Activated CD4-positive, alpha-beta memory T cell treated with anti-CD3 and anti-CD28 coated beads for 36 hours (primary cell): ENCODE measurements around the gene GGA1. TPM values are rescaled to one million over a fixed set of nuclear protein-coding genes. Genes with fewer than 3 reads are reported as not detected.
"Not testable (repeated sequence)": the region's sequence is repeated elsewhere in the genome, so short reads cannot be mapped to it uniquely, and the experiment has no call there.

Experiments
- CTCF ChIA-PET: fragments of 350-600 bp; sonication (Branson Sonifier 250); formaldehyde crosslinking; loops from one replicate; lab custom pipeline; 2021; ENCODE audit warnings: antibody characterized with exemption, inconsistent platforms; lab: Charles Lee
- POLR2A ChIA-PET: fragments of 350-600 bp; sonication (Branson Sonifier 250); formaldehyde crosslinking; loops from one replicate; lab custom pipeline; 2021; ENCODE audit warnings: antibody characterized with exemption; lab: Charles Lee
- DNase-seq: peaks from one replicate; pipeline ENCODE4 v3.0.0-alpha.2; 2020
- H3K27ac Mint-ChIP-seq: one replicate; pipeline ENCODE4 v1.8.0; 2021; ENCODE audit warnings: mixed read lengths
- H3K27me3 Mint-ChIP-seq: one replicate; pipeline ENCODE4 v1.8.0; 2021; ENCODE audit warnings: mixed read lengths
- H3K36me3 Mint-ChIP-seq: one replicate; pipeline ENCODE4 v1.8.0; 2021; ENCODE audit warnings: mixed read lengths
- H3K4me1 Mint-ChIP-seq: one replicate; pipeline ENCODE4 v1.8.0; 2021; ENCODE audit warnings: low read depth, mixed read lengths
- H3K4me3 Mint-ChIP-seq: one replicate; pipeline ENCODE4 v1.8.0; 2021; ENCODE audit warnings: mild to moderate bottlenecking, mixed read lengths
- H3K9me3 Mint-ChIP-seq: one replicate; pipeline ENCODE4 v1.8.0; 2021; ENCODE audit warnings: mixed read lengths
- intact Hi-C: fragments of 100-400 bp; cut with micrococcal nuclease; formaldehyde crosslinking; loops from one replicate; pipeline ENCODE4 v1.15.1; 2023
- total RNA-seq, 2 experiments: library from RNA; stranded (reverse); gene quantifications; one replicate each; pipeline ENCODE4 v1.2.3, GENCODE V29; 2021

Gene GGA1
- total RNA-seq, 2 experiments from 2014 or later = 59.0 to 61.1 TPM

DNA sequence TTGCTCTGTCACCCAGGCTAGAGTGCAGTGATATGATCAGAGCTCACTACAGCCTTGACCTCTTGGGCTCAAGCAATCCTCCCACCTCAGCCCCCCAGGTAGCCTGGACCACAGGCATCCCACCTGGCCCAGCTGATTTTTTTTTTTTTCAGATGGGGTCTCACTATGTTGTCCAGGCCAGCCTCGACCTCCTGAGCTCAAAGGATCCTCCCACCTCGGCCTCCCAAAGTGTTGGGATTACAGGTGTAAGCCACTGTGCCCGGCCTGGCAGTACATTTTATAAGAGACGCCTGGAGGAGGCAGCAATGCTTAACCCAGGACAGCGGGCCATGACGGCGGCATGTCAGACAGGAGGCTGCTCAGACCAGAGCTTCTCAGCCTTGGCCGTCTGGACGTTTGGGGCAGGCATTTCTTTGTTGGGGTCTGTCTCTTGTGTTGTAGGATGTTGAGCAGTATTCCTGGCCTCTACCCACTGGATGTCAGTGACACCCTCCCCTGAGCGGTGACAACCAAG, 33.1 kb upstream of the GGA1 start:
- no peak overlapping the region for H3K4me3 Mint-ChIP-seq
- no peaks in the 10 kb centered on the region for H3K9me3 Mint-ChIP-seq
- ChIA-PET POLR2A (no interaction called here), CTCF (interaction anchor here (0.6 to 3.4 kb wide), 4 partner anchors 9 to 31 kb away, joined by 3 to 13 read pairs (median 7); no protein-coding TSS in a partner anchor)
- H3K27me3 Mint-ChIP-seq = peaks cover 1% of the 10 kb centered on the region
- no peak for DNase-seq
- peaks cover 9% of the 10 kb centered on the region for H3K4me1 Mint-ChIP-seq
- intact Hi-C loops = no loop called here
- no peak overlapping the region for H3K27ac Mint-ChIP-seq
- H3K36me3 Mint-ChIP-seq = no peaks in the 10 kb centered on the region

DNA sequence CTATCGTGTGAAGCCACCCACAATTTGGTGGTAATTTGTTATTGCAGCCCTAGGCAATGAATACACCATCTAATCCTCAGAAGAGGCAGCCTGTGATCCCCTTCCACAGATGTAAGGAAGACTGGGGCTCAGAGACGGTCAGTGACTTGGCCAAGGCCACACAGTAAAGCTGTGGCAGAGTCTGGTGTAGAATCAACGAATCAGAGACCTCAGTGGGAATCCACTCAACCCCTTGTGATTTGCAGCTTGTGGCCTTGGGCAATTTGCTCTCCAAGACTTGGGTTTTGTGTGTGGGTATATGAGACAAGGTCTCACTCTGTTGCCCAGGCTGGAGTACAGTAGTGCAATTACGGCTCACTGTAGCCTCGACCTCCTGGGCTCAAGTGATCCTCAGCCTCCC, 30.6 kb upstream of the GGA1 start:
- peaks cover 9% of the 10 kb centered on the region for H3K4me1 Mint-ChIP-seq
- no peaks in the 10 kb centered on the region for H3K36me3 Mint-ChIP-seq
- ChIA-PET CTCF (interaction anchor here (1.0 to 7.0 kb wide), 3 partner anchors 11 to 39 kb away, joined by 3 to 39 read pairs (median 4); no protein-coding TSS in a partner anchor), POLR2A (no interaction called here)
- H3K27me3 Mint-ChIP-seq = no peaks in the 10 kb centered on the region
- DNase-seq = no peak
- H3K9me3 Mint-ChIP-seq = no peaks in the 10 kb centered on the region
- no peak overlapping the region for H3K27ac Mint-ChIP-seq
- intact Hi-C loops = no loop called here
- no peak overlapping the region for H3K4me3 Mint-ChIP-seq

DNA sequence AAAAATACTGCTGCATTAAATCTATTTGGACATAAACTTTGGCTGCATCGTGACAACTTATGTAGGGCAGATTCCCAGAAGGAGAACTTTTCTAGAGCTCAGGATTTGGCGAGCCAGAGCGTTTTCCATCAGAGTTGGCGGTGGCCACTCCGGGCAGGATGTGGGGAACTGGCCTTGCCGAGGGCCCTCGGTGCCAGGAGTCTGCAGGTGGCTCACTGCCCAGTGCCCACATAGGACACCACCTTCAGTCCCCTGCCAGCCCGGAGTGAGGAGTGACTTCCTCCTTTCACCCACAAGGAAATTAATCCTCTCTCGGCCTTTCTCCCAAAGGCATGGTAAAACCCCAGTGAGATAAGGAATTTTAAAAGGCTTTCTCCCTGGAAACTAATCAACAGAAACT, 27.1 kb upstream of the GGA1 start:
- Mint-ChIP-seq H3K4me3 (no peak overlapping the region), H3K36me3 (no peaks in the 10 kb centered on the region), H3K4me1 (peaks cover 9% of the 10 kb centered on the region), H3K27ac (no peak overlapping the region), H3K9me3 (no peaks in the 10 kb centered on the region), H3K27me3 (peaks cover 3% of the 10 kb centered on the region)
- no peak for DNase-seq
- CTCF ChIA-PET = interaction anchor here (2.2 to 7.0 kb wide), 3 partner anchors 10 to 43 kb away, joined by 7 to 39 read pairs (median 11); no protein-coding TSS in a partner anchor
- POLR2A ChIA-PET = no interaction called here
- intact Hi-C loops = no loop called here

DNA sequence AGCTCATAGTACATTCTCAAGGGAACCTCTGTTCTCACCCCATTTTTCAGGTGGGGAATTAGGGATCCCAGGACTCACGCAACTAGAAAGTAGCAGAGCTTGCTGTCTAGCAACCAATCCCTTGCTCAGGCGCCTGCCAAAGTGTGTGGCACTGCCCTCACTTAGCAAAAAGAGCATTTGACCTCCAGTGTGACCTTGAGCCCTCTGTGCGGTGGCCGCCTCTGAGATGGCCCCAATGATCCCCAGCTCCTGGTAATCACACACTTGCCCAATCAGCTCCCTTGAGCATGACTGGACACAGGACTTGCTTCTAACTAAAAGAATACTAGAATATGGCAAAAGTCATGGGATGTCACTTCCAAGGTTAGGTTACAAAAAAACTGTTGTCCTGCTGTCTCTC, 26.1 kb upstream of the GGA1 start:
- Mint-ChIP-seq H3K27me3 (peaks cover 3% of the 10 kb centered on the region), H3K4me3 (no peak overlapping the region), H3K27ac (no peak overlapping the region), H3K36me3 (no peaks in the 10 kb centered on the region), H3K4me1 (peaks cover 9% of the 10 kb centered on the region), H3K9me3 (no peaks in the 10 kb centered on the region)
- CTCF ChIA-PET = interaction anchor here (0.8 to 7.0 kb wide), 6 partner anchors 9 to 61 kb away, joined by 3 to 39 read pairs (median 4); no protein-coding TSS in a partner anchor
- no peak for DNase-seq
- POLR2A ChIA-PET = no interaction called here
- intact Hi-C loops = no loop called here

DNA sequence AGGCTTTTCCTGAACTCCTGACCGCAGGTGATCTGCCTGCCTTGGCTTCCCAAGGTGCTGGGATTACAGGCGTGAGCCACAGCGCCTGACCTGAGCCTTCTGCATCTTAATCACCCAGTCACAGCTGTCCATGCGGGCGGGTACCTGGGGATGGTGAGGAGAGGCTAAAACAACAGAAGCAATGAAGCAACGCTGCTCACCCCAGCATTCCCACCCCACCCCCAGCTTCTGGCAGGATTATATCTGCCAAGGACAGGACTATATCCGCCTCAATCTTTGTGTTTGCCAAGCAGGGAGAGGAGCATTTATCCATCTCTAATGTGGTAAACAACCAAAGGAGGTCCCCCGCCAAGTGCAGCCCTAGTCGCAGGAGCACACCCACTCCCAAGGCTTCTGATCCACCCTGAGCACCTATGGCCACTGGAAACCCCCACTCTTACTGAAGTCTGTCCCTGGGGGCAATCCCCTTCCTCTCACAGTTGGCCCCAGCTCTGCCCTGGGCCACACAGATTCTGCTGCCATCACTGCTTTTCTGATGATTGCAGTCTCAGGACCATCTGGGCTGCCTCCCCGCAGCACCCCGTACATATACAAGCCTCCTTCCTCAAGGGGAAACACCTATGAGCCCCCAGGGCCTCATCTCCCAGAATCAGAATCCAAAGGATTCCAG, 20.0 kb upstream of the GGA1 start:
- Mint-ChIP-seq H3K4me3 (no peak overlapping the region), H3K27me3 (peaks cover 3% of the 10 kb centered on the region), H3K9me3 (no peaks in the 10 kb centered on the region), H3K4me1 (peaks cover 10% of the 10 kb centered on the region), H3K36me3 (no peaks in the 10 kb centered on the region), H3K27ac (no peak overlapping the region)
- DNase-seq = no peak
- ChIA-PET POLR2A (interaction anchor here (0.6 to 0.8 kb wide), 2 partner anchors 10 to 103 kb away, joined by 3 read pairs; no protein-coding TSS in a partner anchor), CTCF (interaction anchor here (1.6 to 9.7 kb wide), 3 partner anchors 18 to 50 kb away, joined by 7 to 152 read pairs (median 83); partner anchors contain the start of gene GGA1)
- intact Hi-C loops = no loop called here

DNA sequence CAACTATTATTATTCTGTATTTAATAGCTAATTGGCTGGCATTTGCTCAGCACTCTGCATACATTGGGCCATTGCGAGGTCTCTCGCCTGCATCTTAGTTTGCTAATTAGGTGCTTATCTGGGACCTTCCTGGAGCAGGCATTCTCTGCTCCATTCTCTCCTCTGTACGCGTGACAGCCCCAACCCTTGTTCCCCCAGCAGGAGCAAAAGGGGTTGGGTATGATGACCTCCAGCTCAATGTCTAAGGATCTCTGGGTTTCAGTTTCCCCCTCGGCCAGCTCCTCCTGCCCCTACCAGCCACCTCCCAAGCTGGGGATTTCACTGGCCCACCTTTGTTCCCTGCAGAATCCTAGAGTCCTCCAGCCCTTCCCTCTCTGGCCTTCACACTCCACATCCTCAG, 19.0 kb upstream of the GGA1 start:
- H3K27me3 Mint-ChIP-seq = peaks cover 3% of the 10 kb centered on the region
- POLR2A ChIA-PET = no interaction called here
- H3K36me3 Mint-ChIP-seq = no peaks in the 10 kb centered on the region
- no peak for DNase-seq
- peaks cover 10% of the 10 kb centered on the region for H3K4me1 Mint-ChIP-seq
- CTCF ChIA-PET = interaction anchor here (1.6 to 9.7 kb wide), 3 partner anchors 17 to 51 kb away, joined by 7 to 152 read pairs (median 83); partner anchors contain the start of gene GGA1
- intact Hi-C loops = no loop called here
- no peaks in the 10 kb centered on the region for H3K9me3 Mint-ChIP-seq
- H3K27ac Mint-ChIP-seq = no peak overlapping the region
- H3K4me3 Mint-ChIP-seq = no peak overlapping the region

DNA sequence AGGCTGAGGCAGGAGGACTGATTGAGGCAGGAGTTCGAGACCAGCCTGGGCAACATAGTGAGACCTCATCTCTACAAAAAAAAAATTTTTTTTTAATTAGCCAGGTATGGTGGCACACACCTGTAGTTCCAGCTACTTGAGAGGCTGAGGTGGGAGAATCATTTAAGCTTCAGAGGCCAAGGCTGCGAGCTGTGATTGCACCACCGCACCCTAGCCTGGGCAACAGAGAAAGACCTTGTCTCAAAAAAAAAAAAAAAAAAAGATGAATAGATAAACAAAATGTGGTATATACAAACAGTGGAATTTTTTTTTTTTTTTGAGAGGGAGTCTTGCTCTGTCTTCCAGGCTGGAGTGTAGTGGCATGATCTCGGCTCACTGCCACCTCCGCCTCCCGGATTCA, 17.6 kb upstream of the GGA1 start:
- DNase-seq, H3K36me3 Mint-ChIP-seq, H3K27me3 Mint-ChIP-seq, H3K9me3 Mint-ChIP-seq, POLR2A ChIA-PET, H3K4me3 Mint-ChIP-seq, H3K4me1 Mint-ChIP-seq, H3K27ac Mint-ChIP-seq, intact Hi-C loops: not testable (repeated sequence)
- CTCF ChIA-PET = interaction anchor here (0.9 to 9.7 kb wide), 7 partner anchors 10 to 52 kb away, joined by 3 to 152 read pairs (median 11); partner anchors contain the start of genes GGA1 and LGALS2

DNA sequence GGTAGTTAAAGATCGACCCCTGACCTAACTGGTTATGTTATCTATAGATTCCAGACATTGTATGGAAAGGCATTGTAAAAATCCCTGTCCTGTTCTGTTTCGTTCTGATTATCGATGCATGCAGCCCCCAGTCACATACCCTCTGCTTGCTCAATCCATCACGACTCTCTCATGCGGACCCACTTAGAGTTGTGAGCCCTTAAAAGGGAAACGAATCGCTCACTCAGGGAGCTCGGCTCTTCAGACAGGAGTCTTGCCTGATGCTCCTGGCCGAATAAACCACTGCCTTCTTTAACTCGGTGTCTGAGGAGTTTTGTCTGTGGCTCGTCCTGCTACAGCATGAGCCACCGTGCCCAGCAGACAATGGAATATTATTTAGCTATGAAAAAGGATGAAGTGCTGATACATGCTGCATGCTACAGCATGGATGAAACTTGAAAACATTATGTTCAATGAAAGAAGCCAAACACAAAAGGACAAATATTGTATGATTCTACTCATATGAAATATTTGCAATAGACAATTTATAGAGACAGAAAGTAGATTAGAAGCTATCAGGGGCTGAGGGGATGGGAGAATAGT, 16.7 kb upstream of the GGA1 start:
- intact Hi-C loops = loop anchor here (1.0 kb wide), 3 partner anchors 16 to 54 kb away; partner anchors contain the start of gene GGA1
- no peaks in the 10 kb centered on the region for H3K9me3 Mint-ChIP-seq
- ChIA-PET POLR2A (interaction anchor here (0.9 to 1.7 kb wide), 6 partner anchors 11 to 66 kb away, joined by 3 to 16 read pairs (median 6); partner anchors contain the start of genes GGA1 and PDXP), CTCF (interaction anchor here (0.6 to 9.7 kb wide), 44 partner anchors 9 to 695 kb away, joined by 3 to 152 read pairs (median 5); partner anchors contain the start of genes GGA1, LGALS2, MFNG and NOL12)
- no peaks in the 10 kb centered on the region for H3K36me3 Mint-ChIP-seq
- no peaks in the 10 kb centered on the region for H3K27me3 Mint-ChIP-seq
- peak overlapping the region; percentile 83 for H3K27ac Mint-ChIP-seq
- no peak for DNase-seq
- peaks cover 10% of the 10 kb centered on the region for H3K4me1 Mint-ChIP-seq
- H3K4me3 Mint-ChIP-seq = peak overlapping the region; percentile 77

DNA sequence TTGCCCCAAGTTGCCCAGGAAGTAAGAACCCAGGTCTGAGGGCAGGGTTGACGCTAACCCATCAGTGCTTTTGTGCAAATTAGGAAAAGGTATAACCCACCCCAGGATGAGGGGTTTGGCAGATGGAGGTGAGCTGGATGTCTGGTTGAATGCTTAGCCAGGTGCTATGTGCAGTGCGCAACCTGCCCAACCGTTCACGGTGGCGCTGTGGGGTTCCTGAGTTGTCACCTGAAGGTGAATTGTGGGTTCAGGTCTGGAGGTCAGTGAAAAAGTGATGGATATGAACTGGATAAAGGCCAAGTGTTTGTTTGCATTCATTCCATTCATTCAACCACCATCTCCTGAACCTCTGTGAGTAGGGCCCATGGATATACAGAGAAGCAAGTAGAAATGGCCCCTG, 14.4 kb upstream of the GGA1 start:
- Mint-ChIP-seq H3K36me3 (no peaks in the 10 kb centered on the region), H3K9me3 (no peaks in the 10 kb centered on the region), H3K27me3 (no peaks in the 10 kb centered on the region), H3K27ac (no peak overlapping the region), H3K4me1 (peaks cover 10% of the 10 kb centered on the region), H3K4me3 (no peak overlapping the region)
- CTCF ChIA-PET = interaction anchor here (0.9 to 9.7 kb wide), 2 partner anchors 9 to 13 kb away, joined by 3 to 152 read pairs; partner anchors contain the start of gene GGA1
- POLR2A ChIA-PET = no interaction called here
- DNase-seq = no peak
- intact Hi-C loops = no loop called here

DNA sequence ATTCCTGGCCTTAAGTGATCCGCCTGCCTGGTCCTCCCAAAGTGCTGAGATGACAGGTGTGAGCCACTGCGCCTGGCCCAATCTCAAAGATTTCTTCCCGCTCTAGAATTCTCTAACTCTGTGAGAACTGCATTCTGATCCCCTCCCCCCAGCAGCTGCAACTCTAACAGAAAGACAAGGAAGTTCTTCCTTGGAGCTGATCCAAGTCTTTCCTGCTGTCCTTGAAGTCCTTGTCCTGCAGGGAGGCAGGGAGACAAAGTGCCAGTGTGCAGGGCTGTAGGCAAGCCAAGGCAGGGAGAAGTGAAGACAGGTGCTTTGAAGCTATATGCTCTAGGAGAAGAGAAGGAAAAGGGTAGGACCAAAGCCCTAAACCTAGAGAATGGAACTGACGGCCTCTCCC, 9.5 kb upstream of the GGA1 start:
- H3K27ac Mint-ChIP-seq = no peak overlapping the region
- no peaks in the 10 kb centered on the region for H3K36me3 Mint-ChIP-seq
- ChIA-PET CTCF (interaction anchor here (0.8 to 1.6 kb wide), 2 partner anchors 9 to 32 kb away, joined by 3 to 11 read pairs; partner anchors contain the start of gene GGA1), POLR2A (no interaction called here)
- H3K9me3 Mint-ChIP-seq = no peaks in the 10 kb centered on the region
- no peak for DNase-seq
- H3K27me3 Mint-ChIP-seq = no peaks in the 10 kb centered on the region
- no peak overlapping the region for H3K4me3 Mint-ChIP-seq
- intact Hi-C loops = no loop called here
- H3K4me1 Mint-ChIP-seq = peaks cover 12% of the 10 kb centered on the region

DNA sequence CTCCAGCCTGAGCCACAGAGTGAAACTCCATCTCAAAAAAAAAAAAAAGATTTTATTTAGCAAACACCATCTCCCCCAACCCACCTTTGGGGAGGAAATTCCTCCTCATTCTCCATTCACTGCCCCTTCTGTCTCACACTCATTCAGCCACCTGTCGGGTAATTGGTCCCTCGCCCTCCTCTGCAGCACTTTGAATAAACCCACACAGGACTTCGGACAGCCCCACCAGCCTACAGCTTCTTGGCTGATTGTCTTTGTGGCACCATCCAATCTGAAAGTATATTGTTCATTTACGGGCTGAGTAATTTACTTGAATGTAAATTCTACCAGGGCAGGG, 7.5 kb upstream of the GGA1 start:
- intact Hi-C loops = no loop called here
- no peak for DNase-seq
- CTCF ChIA-PET = interaction anchor here (0.7 to 1.2 kb wide), 2 partner anchors 9 to 42 kb away, joined by 3 to 9 read pairs; no protein-coding TSS in a partner anchor
- POLR2A ChIA-PET = no interaction called here
- Mint-ChIP-seq H3K9me3 (no peaks in the 10 kb centered on the region), H3K4me3 (no peak overlapping the region), H3K4me1 (peaks cover 27% of the 10 kb centered on the region), H3K27me3 (no peaks in the 10 kb centered on the region), H3K27ac (no peak overlapping the region), H3K36me3 (no peaks in the 10 kb centered on the region)
